A549 (cell line): Measurements from ENCODE around the gene CASQ1. TPM values are rescaled to one million over a fixed set of nuclear protein-coding genes. Genes with fewer than 3 reads are reported as not detected.

Experiments used
- ATAC-seq, 2 experiments: fragments of 200-7000 bp in 1 of 2; fragments of >200 bp in 1 of 2; cut with Nextera tagmentation in 1 of 2; cut with Tn5 transposase in 1 of 2; 3 replicates each; pipeline versions ENCODE4 v1.8.0 to v1.9.1; 2018 to 2020; ENCODE audit warnings: mild to moderate bottlenecking in 1 of 2, moderate library complexity in 1 of 2
- CTCF ChIA-PET: fragments of 300-600 bp; sonication (Branson Sonifier 250); formaldehyde crosslinking; extraction: SDS; loops from one replicate; lab custom pipeline; 2021; ENCODE audit warnings: antibody characterized with exemption, inconsistent platforms; lab: Yijun Ruan, JAX
- POLR2A ChIA-PET: fragments of 350-600 bp; formaldehyde crosslinking; extraction: SDS; loops from one replicate; lab custom pipeline; 2021; ENCODE audit warnings: antibody characterized with exemption, inconsistent platforms; lab: Yijun Ruan, JAX
- DNase-seq, 2 experiments: peaks; one replicate each; pipeline versions ENCODE4 v3.0.0 to v3.0.0-alpha.2; 2011 to 2016; ENCODE audit warnings: low read depth in 1 of 2, low spot score in 1 of 2
- FAIRE-seq: peaks from 2 replicates; lab custom pipeline; 2011; peaks lifted over from hg19 to GRCh38; lab: Jason Lieb, UNC
- H3K27ac ChIP-seq, 2 experiments: fragments of >200 bp; sonication (Bioruptor Twin); formaldehyde crosslinking; 3 replicates each; pipeline ENCODE4 v1.5.1; 2016 to 2017
- H3K4me1 ChIP-seq: fragments of >200 bp; sonication (Bioruptor Twin); formaldehyde crosslinking; 3 replicates; pipeline ENCODE4 v1.6.1; 2016
- H3K4me2 ChIP-seq: fragments of >200 bp; sonication (Bioruptor Twin); formaldehyde crosslinking; 3 replicates; pipeline ENCODE4 v1.6.1; 2016
- H3K4me3 ChIP-seq: fragments of >200 bp; sonication (Bioruptor Twin); formaldehyde crosslinking; 3 replicates; pipeline ENCODE4 v1.5.1; 2016
- H3K9me3 ChIP-seq: fragments of >200 bp; sonication (Bioruptor Twin); formaldehyde crosslinking; 3 replicates; pipeline ENCODE4 v1.6.1; 2016
- BHLHE40 ChIP-seq: IDR thresholded peaks from 2 replicates; pipeline ENCODE4 v1.6.1; 2012; ENCODE audit warnings: low read depth, low read length, inconsistent platforms
- CBX2 ChIP-seq: fragments of 200-600 bp; sonication (generic); IDR thresholded peaks from 2 replicates; pipeline ENCODE4 v1.6.1; 2016; ENCODE audit warnings: low read depth, mild to moderate bottlenecking, borderline replicate concordance
- CEBPB ChIP-seq, 2 experiments: fragments of >200 bp in 1 of 2; sonication (Bioruptor Twin) in 1 of 2; formaldehyde crosslinking in 1 of 2; IDR thresholded peaks; 2 replicates each; pipeline ENCODE4 v1.6.1; 2012 to 2016
- EHF ChIP-seq: fragments of 250-450 bp; sonication (Bioruptor Pico); IDR thresholded peaks from 2 replicates; pipeline ENCODE4 v1.5.0; 2020; ENCODE audit warnings: mild to moderate bottlenecking
- EP300 ChIP-seq, 2 experiments: fragments of >200 bp; sonication (Bioruptor Twin); formaldehyde crosslinking; IDR thresholded peaks; 2 replicates in 1 of 2; 3 replicates in 1 of 2; pipeline ENCODE4 v1.6.1; 2016 to 2017
- FOSL2 ChIP-seq, 2 experiments: fragments of 450-650 bp in 1 of 2; fragments of >200 bp in 1 of 2; sonication (Bioruptor Twin) in 1 of 2; formaldehyde crosslinking; IDR thresholded peaks; 2 replicates each; pipeline versions ENCODE4 v1.5.0 to v1.6.1; 2016 to 2020; ENCODE audit warnings: mild to moderate bottlenecking in 1 of 2, moderate library complexity in 1 of 2
- HEYL ChIP-seq: fragments of 250-450 bp; sonication (Bioruptor Pico); IDR thresholded peaks from 2 replicates; pipeline ENCODE4 v1.8.0; 2021; ENCODE audit warnings: mild to moderate bottlenecking, moderate library complexity
- HOXA7 ChIP-seq: fragments of 250-450 bp; sonication (Bioruptor Pico); IDR thresholded peaks from 2 replicates; pipeline ENCODE4 v1.5.0; 2020; ENCODE audit warnings: mild to moderate bottlenecking, moderate library complexity
- HOXB13 ChIP-seq: fragments of 250-450 bp; sonication (Bioruptor Pico); IDR thresholded peaks from 2 replicates; pipeline ENCODE4 v1.5.0; 2020; ENCODE audit warnings: low read depth, mild to moderate bottlenecking, moderate library complexity
- HOXB5 ChIP-seq: fragments of 250-450 bp; sonication (Bioruptor Pico); IDR thresholded peaks from 2 replicates; pipeline ENCODE4 v1.5.0; 2020; ENCODE audit warnings: mild to moderate bottlenecking, moderate library complexity
- MAFK ChIP-seq: fragments of 450-650 bp; IDR thresholded peaks from 2 replicates; pipeline ENCODE4 v1.6.1; 2014; ENCODE audit not compliant: partially characterized antibody
- MYC ChIP-seq: IDR thresholded peaks from 2 replicates; pipeline ENCODE4 v1.6.1; 2012; ENCODE audit warnings: mild to moderate bottlenecking, inconsistent platforms, low read length, improper control_type of control experiment, borderline replicate concordance
- NFE2L2 ChIP-seq: fragments of 150-350 bp; conservative IDR thresholded peaks from 2 replicates; pipeline ENCODE4 v1.6.1; 2014; ENCODE audit warnings: low read length
- PHF8 ChIP-seq: fragments of 200-600 bp; sonication (generic); IDR thresholded peaks from 2 replicates; pipeline ENCODE4 v1.6.1; 2016; ENCODE audit warnings: low read depth, mild to moderate bottlenecking, antibody characterized with exemption, moderate library complexity, borderline replicate concordance
- POLR2A ChIP-seq: IDR thresholded peaks from 2 replicates; pipeline ENCODE4 v1.6.1; 2012; ENCODE audit warnings: mild to moderate bottlenecking, low read length
- RAD21 ChIP-seq, 2 experiments: fragments of >200 bp in 1 of 2; sonication (Bioruptor Twin) in 1 of 2; formaldehyde crosslinking in 1 of 2; IDR thresholded peaks in 1 of 2; conservative IDR thresholded peaks in 1 of 2; 2 replicates in 1 of 2; 3 replicates in 1 of 2; pipeline ENCODE4 v1.6.1; 2012 to 2018; ENCODE audit warnings: inconsistent platforms in 1 of 2
- RARB ChIP-seq: fragments of 250-450 bp; sonication (Bioruptor Pico); IDR thresholded peaks from 2 replicates; pipeline ENCODE4 v1.8.0; 2021; ENCODE audit warnings: mild to moderate bottlenecking, moderate library complexity
- RCOR1 ChIP-seq: fragments of 150-350 bp; IDR thresholded peaks from 2 replicates; pipeline ENCODE4 v1.6.1; 2014; ENCODE audit warnings: antibody characterized with exemption, low read length, low read depth
- RNF2 ChIP-seq: fragments of 200-600 bp; sonication (generic); IDR thresholded peaks from 2 replicates; pipeline ENCODE4 v1.6.1; 2016; ENCODE audit warnings: low read depth, mild to moderate bottlenecking, antibody characterized with exemption, moderate library complexity, borderline replicate concordance
- SREBF2 ChIP-seq: fragments of 450-650 bp; IDR thresholded peaks from 2 replicates; pipeline ENCODE4 v1.6.1; 2014; ENCODE audit warnings: mild to moderate bottlenecking, moderate library complexity
- ZFP36 ChIP-seq: fragments of 450-650 bp; IDR thresholded peaks from 2 replicates; pipeline ENCODE4 v1.6.1; 2014; ENCODE audit warnings: borderline replicate concordance; ENCODE audit not compliant: partially characterized antibody
- ZSCAN20 ChIP-seq: fragments of 250-450 bp; sonication (Bioruptor Pico); IDR thresholded peaks from 2 replicates; pipeline ENCODE4 v1.8.0; 2022; ENCODE audit warnings: mild to moderate bottlenecking, moderate library complexity
- WGBS: methylation state at CpG from one replicate; pipeline ENCODE4 v1.1.6; 2017; ENCODE audit errors: missing lambda C conversion rate; 5-methylcytosine and 5-hydroxymethylcytosine counted together
- polyA plus RNA-seq, 4 experiments: library from polyadenylated mRNA; depleted of rRNA in 3 of 4; stranded (reverse); fragments of >200 nt; fragmentation: RNase III in 1 of 4; extraction: RNeasy Plus Mini Kit Qiagen cat#74134 plus additional on column Dnase treatment in 1 of 4; gene quantifications; 2 replicates in 3 of 4; 3 replicates in 1 of 4; pipeline ENCODE4 v1.2.3, GENCODE V29; 2011 to 2017
- TF ChIP-seq, protein P1 (sequence below): fragments of >200 bp; sonication (Bioruptor Twin); formaldehyde crosslinking; IDR thresholded peaks from 2 replicates; pipeline ENCODE4 v1.6.1; 2016
- TF ChIP-seq, protein P2 (sequence below): IDR thresholded peaks from 2 replicates; pipeline ENCODE4 v1.6.1; 2012
- TF ChIP-seq, protein P3 (sequence below): fragments of >200 bp; sonication (Bioruptor Twin); formaldehyde crosslinking; IDR thresholded peaks from 3 replicates; pipeline ENCODE4 v1.5.1; 2016
- TF ChIP-seq, protein P4 (sequence below): fragments of 250-450 bp; sonication (Bioruptor Pico); IDR thresholded peaks from 2 replicates; pipeline ENCODE4 v1.5.0; 2021; ENCODE audit warnings: mild to moderate bottlenecking, moderate library complexity, borderline replicate concordance

CASQ1 gene
- polyA plus RNA-seq, 2 of the 4 experiments (the other 2 are of a cell fraction): 0.04 to 0.08 TPM

DNA sequence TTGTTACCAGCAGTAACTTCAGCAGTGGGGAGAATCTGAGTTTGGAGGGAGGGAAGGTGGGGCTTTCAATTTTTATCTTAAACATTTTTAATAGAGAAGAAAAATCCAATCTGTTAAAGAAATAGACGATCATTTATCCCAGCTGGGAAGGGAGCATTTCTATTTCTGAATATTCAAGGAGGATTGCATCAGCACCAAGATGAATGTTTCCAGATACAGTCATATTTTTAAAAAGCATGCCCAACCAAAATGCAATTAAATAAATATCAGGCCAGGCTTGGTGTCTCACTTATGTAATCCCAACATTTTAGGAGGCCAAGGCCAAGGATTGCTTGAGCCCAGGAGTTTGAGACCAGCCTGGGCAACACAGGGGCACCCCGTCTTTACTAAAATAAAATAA, 40.7 kb upstream of the CASQ1 start:
- FAIRE-seq (no peak), ATAC-seq (no peak), DNase-seq (no peak)
- CTCF ChIA-PET: interaction anchor here (1.3 to 2.2 kb wide), 4 partner anchors 9 to 43 kb away, joined by 3 to 10 read pairs (median 4); no protein-coding TSS in a partner anchor
- Histone ChIP-seq H3K9me3 (no peaks in the 10 kb centered on the region), H3K4me3 (no peak overlapping the region), H3K27ac (peak overlapping the region; percentile 19 to 50; a peak in 3 of 6 replicates), H3K4me2 (peak overlapping the region; percentile 31; the same call in 2 of the 3 replicates)
- WGBS: 66% methylated on average over 2 of the region's 2 CpGs
- TF ChIP-seq RARB (CRISPR knock-in tag) (no peak), EP300 (IDR thresholded peaks at IDR 0.05) (no peak), MAFK (no peak), HOXB13 (CRISPR knock-in tag) (no peak), CEBPB (IDR thresholded peaks at IDR 0.05) (no peak), HOXB5 (no peak), MYC (no peak), PHF8 (no peak), NFE2L2 (no peak)
- TF ChIP-seq, protein P1, sequence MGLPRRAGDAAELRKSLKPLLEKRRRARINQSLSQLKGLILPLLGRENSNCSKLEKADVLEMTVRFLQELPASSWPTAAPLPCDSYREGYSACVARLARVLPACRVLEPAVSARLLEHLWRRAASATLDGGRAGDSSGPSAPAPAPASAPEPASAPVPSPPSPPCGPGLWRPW: no peak
- TF ChIP-seq, protein P2, sequence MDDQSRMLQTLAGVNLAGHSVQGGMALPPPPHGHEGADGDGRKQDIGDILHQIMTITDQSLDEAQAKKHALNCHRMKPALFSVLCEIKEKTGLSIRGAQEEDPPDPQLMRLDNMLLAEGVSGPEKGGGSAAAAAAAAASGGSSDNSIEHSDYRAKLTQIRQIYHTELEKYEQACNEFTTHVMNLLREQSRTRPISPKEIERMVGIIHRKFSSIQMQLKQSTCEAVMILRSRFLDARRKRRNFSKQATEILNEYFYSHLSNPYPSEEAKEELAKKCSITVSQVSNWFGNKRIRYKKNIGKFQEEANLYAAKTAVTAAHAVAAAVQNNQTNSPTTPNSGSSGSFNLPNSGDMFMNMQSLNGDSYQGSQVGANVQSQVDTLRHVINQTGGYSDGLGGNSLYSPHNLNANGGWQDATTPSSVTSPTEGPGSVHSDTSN: no peak
- TF ChIP-seq, protein P3, sequence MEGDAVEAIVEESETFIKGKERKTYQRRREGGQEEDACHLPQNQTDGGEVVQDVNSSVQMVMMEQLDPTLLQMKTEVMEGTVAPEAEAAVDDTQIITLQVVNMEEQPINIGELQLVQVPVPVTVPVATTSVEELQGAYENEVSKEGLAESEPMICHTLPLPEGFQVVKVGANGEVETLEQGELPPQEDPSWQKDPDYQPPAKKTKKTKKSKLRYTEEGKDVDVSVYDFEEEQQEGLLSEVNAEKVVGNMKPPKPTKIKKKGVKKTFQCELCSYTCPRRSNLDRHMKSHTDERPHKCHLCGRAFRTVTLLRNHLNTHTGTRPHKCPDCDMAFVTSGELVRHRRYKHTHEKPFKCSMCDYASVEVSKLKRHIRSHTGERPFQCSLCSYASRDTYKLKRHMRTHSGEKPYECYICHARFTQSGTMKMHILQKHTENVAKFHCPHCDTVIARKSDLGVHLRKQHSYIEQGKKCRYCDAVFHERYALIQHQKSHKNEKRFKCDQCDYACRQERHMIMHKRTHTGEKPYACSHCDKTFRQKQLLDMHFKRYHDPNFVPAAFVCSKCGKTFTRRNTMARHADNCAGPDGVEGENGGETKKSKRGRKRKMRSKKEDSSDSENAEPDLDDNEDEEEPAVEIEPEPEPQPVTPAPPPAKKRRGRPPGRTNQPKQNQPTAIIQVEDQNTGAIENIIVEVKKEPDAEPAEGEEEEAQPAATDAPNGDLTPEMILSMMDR: no peak
- TF ChIP-seq, all 56 proteins: peak for 0
- POLR2A ChIA-PET: no interaction called here
- peaks cover 11% of the 10 kb centered on the region; the same call in 2 of the 3 replicates for H3K4me1 ChIP-seq

DNA sequence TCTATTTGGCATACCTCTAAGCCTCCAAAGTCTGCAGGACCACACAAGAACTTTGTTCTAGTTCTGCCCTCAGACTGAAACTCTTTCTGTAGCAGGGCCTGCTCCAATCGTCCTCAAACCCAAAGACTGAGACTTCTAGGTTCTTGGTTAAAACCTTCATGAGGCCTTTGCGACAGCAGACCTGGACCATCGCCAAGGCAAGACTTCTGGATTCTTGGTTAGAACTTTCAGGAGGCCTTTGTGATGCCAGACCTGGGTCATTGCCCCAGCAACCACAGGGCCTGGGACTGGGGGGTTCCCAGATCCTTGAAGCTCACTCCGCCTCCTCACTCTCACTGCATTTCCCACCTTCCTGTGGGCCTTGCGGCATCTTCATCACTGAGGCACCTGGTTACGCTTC, 39.1 kb upstream of the CASQ1 start, which contains the start of gene ATP1A4:
Gene ATP1A4, plus strand, starts transcription at position 301 of the 400 bp plus-strand sequence. CDS start 438 bp downstream, outside the sequence.
- H3K27ac ChIP-seq: no peak within 1 kb of the TSS
- DNase-seq: no peak
- TF ChIP-seq RCOR1 (no peak), FOSL2 (IDR thresholded peaks at IDR 0.05) (no peak), FOSL2 (CRISPR knock-in tag; IDR thresholded peaks at IDR 0.05) (no peak), ZSCAN20 (CRISPR knock-in tag) (no peak), HOXB13 (CRISPR knock-in tag) (no peak), ZFP36 (no peak), HOXA7 (CRISPR knock-in tag) (no peak), POLR2A (no peak), EHF (CRISPR knock-in tag) (no peak), RNF2 (no peak), NFE2L2 (no peak), BHLHE40 (no peak), RAD21 (conservative IDR thresholded peaks at IDR 0.05 in 1 of 2, IDR thresholded peaks at IDR 0.05 in 1 of 2) (no peak), CBX2 (no peak), PHF8 (no peak), HEYL (CRISPR knock-in tag) (no peak), SREBF2 (no peak)
- TF ChIP-seq, protein P4, sequence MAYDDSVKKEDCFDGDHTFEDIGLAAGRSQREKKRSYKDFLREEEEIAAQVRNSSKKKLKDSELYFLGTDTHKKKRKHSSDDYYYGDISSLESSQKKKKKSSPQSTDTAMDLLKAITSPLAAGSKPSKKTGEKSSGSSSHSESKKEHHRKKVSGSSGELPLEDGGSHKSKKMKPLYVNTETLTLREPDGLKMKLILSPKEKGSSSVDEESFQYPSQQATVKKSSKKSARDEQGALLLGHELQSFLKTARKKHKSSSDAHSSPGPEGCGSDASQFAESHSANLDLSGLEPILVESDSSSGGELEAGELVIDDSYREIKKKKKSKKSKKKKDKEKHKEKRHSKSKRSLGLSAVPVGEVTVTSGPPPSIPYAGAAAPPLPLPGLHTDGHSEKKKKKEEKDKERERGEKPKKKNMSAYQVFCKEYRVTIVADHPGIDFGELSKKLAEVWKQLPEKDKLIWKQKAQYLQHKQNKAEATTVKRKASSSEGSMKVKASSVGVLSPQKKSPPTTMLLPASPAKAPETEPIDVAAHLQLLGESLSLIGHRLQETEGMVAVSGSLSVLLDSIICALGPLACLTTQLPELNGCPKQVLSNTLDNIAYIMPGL (CRISPR knock-in tag): no peak
- no peaks in the 10 kb centered on the region for H3K9me3 ChIP-seq
- POLR2A ChIA-PET: no interaction called here
- ATAC-seq: no peak
- no peak within 1 kb of the TSS for H3K4me3 ChIP-seq
- H3K4me2 ChIP-seq: no peak within 1 kb of the TSS
- WGBS: 75% methylated on average over 6 of the region's 6 CpGs
- CTCF ChIA-PET: interaction anchor here (1.0 to 1.5 kb wide), 2 partner anchors 11 to 42 kb away, joined by 3 to 5 read pairs; no protein-coding TSS in a partner anchor
- FAIRE-seq: no peak
- H3K4me1 ChIP-seq: peaks cover 11% of the 10 kb centered on the region; the same call in 2 of the 3 replicates
